GM10847 (cell line): ENCODE data around the gene AP5S1.

Experiments used
- POLR2A ChIP-seq: IDR thresholded peaks from 2 replicates; pipeline ENCODE4 v1.6.1; 2011; ENCODE audit not compliant: insufficient read length; ENCODE audit errors: extremely low read depth

Gene AP5S1

DNA sequence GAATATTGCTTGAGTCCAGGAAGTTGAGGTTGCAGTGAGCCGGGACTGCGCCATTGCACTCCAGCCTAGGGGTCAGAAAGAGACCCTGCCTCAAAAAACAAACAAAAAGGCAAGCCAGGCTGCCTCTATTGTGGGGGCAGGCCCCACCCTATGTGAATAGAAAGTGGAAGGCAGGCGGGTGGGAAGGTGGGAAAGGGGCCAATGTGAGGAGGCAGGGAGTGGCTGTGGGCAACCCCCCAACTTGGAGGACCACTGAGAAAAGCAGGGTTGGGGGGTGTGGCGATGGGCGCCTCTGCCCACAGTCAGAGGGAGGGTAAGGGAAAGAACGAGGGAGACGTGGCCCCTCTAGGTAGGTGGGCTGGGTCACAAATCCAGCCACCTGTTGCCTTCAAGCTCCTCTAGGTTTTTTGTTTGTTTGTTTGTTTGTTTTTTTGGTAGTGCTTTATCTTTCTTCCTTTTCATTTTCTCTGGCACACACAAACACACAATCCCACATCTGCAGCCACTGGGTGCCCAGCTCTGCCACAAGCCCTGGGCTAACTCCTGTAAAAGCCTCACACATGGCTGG, 5.3 kb upstream of the AP5S1 start:
- no peak for TF ChIP-seq POLR2A

DNA sequence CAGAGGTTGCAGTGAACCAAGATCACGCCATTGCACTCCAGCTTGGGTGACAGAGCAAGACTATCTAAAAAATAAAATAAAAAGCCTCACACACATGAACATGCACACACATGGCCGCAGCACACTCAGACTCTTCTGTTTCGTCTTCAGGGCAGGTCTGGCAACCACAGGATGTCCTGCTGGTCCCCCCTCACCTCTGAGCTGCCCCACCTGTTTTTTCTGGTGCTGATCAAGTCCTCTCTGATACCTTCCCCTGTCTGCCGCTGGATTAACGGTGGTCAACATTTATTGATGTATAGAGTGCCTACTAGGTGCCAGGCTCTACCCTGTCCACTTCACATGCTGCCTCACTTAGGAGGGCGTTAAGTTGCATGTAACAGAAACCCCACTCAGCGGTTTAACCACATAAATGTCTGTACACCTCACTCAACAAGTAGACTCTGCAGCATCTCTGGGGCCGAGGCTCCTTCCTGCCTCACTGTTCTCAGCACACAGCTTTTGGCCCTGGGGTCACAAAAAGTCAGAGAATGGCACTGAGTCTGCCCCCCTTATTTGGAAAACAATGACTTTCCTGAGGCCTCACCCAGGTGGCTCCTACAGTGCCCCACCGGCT, 4.5 kb upstream of the AP5S1 start:
- TF ChIP-seq POLR2A, result no peak

DNA sequence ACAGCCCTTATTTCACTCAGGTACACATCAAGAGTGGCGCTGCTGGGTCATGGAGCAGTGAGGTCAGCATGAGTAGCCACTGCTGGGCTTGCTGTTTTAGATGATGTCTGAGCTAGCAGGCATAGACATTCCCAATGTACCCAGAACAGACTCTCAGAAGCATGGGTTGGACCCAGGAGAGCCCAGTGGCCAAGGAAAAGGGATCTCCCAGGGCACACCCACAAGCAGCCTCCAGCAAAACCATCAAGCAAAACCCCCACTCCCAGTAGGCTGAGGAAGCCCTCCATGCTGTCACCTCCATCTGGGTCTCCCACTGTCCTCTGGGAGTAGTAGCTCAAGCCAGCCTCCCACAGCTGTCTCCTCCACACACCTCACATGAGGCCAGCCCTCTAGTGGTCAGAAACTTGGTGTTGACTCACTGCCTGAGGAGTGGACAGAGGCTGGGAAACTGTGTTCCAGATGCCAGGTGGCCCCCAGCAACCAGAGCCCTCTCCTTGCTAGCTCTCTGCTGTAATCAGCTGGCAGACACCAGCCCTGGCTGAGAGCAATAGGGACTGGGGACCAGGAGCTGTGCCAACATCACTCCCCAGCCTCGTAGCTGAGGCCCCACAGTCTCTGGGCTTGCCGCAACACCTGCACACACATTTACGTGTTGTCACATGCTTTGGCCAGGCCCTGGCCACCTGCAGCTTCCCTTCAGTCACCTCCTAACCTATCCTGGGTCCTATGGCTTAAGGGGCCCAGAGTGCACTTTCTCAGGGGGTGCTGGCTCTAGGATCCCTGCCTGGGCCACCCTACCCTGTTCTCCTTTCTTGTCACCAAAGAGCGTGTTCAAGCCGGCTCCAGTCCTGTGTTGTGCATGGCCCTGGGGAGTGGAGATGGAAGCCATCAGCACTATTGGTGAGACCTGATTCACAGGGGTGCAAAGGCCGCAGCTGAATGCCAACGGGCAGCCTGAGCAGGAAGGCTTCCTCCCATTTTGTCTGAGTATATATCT, 1.9 kb upstream of the AP5S1 start:
- no peak for TF ChIP-seq POLR2A

DNA sequence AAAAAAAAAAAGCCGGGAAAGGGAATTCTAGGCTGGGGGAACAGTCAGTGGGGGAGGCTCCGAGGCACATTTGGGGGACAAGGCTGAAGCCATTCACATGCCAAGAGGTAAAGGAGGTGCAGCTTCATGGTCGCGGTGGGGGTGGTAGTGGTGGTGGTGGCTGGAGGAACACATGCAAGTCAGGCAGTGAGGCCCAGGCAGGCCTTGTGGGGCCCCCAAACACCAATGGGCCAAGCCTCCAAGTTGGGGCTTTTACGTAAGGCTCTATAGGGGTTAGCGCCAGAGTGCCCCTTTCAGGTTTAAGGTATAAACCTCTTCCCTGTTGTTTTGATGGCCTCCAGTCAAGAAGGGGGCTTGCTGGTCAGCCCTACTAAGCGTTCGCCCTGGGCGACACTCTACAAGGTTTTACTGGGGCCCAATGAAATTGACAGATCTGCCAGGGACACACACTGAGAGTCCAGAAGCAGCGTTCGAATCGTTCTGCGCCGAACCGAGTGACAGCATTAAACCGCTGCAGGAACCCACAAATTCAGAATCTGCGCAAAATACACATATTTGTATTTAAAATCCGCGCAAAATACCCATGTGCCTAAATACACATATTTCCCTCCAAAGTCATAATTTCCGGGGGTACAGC, 818 bp upstream of the AP5S1 start:
- no peak for TF ChIP-seq POLR2A

DNA sequence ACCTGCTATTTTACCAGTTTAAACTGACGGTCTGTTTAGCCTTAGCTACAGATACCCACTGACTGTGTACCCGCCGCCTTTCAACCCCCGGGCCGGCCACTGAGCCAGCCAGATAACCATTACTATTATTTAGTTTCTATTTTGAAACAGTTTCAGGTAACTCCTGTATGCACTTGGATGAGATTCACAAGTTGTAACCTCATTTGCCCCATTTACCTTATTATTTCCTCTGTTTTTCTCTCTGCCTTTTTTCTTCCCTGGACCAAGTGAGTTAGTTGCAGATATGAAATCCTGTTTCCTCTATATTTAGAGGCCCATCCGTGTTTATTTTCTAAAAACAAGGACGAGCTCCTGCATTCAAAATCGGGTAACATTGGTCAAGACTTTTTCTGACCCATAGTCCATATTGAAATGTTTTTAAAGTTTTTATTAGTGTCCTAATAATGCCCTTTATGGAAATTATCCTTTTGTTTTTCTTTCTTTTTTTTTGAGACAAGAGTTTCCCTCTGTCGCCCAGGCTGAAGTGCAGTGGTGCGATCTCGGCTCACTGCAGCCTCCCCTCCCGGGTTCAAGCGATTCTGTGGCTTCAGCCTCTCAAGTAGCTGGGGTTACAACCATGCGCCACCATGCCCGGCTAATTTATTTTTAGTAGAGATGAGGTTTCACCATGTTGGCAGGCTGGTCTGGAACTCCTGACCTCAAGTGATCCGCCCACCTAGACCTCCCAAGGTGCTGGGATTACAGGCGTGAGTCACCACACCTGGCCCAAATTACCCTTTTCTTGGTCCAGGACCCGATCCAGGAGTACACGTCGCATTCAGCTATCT, 767 bp downstream of the AP5S1 start:
- no peak for TF ChIP-seq POLR2A

DNA sequence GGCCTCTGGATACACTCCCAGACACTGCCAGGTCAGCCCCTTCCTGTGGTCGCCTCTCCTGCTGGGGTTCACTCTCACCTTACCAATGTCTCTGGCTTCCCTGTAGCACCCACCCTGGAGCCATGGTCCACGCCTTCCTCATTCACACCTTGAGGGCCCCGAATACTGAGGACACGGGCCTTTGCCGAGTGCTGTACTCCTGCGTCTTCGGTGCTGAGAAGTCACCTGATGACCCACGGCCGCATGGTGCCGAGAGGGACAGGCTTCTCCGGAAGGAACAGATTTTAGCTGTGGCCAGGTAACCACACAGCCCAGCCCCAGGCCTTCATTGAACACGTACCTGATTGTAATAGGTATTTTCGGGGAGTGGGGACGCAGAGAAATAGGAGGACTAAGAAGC, 1.6 kb downstream of the AP5S1 start:
- no peak for TF ChIP-seq POLR2A

DNA sequence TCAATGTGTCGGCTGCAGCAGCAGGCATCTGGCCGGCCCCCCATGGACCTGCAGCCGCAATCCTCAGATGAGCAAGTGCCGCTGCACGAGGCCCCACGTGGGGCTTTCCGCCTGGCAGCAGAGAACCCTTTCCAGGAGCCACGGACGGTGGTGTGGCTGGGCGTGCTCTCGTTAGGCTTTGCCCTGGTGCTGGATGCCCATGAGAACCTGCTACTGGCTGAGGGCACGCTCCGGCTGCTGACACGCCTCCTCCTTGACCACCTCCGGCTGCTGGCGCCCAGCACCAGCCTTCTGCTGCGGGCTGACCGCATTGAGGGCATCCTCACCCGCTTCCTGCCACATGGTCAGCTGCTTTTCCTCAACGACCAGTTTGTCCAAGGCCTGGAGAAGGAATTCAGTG, 3.5 kb downstream of the AP5S1 start:
- no peak for TF ChIP-seq POLR2A

DNA sequence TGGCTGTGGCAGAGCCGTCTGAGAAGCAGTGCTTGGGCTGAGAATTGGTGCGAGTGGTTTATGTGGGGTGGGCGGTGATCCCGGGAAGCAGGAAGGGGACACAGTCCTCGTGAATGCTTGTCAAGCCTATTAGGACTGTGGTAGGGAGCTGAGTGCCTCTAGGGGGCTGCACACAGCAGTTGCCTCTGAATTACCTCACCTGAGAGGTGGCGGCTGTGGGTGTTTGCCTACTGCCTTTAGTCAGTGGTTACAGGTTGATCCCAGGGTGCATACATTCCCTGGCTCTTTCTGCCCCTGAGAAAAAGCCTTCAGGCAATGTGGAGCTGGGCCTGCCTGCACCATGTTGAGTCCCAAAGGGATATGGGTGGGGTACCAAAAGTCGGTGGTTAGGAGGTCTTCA, 5.2 kb downstream of the AP5S1 start:
- TF ChIP-seq POLR2A, result no peak

DNA sequence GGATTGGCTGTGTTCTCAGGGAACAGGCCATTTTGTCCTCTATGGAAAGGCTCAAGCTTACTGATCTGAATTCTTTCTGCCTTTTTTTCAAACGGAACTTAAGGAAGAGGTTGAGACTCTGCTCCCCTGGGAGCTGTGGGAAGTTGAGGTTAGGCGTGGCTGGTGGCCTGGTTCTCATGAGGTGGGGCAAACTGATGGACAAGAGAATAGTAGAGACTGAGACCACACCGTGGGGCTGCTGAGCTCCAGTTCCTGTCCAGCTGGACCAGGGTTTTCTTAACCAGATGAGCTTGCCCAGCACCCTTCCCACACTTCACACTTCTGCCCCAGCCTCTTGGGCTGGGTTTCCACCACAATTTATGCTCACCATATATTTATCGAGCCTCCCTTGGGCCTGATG, 6.1 kb downstream of the AP5S1 start:
- TF ChIP-seq POLR2A, result no peak

DNA sequence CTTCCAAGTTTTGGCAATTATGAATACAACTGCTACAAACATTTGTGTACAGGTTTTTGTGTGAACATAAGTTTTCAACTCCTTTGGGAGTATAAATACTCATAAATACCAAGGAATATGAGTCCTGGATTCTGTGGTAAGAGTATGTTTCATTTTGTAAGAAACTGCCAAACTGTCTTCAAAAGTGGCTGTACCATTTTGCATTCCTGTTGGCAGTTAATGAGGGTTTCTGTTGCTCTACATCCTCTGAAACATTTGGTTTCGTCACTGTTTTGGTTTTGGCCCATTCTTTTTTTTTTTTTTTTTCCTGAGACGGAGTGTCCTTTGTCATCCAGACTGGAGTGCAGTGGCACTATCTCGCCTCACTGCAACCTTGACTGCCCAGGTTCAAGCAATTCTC, 8.5 kb downstream of the AP5S1 start:
- no peak for TF ChIP-seq POLR2A

DNA sequence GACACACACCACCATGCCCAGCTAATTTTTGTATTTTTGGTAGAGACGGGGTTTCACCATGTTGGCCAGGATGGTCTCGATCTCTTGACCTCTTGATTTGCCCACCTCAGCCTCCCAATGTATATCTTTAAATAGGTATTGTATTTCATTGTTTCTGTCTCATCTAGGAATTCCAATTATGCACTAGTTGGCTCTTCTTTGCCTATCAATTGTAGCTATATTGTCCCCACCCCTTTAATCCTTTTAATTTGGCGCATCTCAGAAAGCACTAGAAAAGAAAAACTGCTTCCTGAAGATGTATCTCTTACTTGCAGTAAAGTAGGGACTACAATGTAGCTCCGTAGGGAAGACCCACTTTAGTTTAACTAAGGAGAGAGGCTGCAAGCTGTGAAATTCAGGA, 15.8 kb downstream of the AP5S1 start:
- TF ChIP-seq POLR2A, result no peak

DNA sequence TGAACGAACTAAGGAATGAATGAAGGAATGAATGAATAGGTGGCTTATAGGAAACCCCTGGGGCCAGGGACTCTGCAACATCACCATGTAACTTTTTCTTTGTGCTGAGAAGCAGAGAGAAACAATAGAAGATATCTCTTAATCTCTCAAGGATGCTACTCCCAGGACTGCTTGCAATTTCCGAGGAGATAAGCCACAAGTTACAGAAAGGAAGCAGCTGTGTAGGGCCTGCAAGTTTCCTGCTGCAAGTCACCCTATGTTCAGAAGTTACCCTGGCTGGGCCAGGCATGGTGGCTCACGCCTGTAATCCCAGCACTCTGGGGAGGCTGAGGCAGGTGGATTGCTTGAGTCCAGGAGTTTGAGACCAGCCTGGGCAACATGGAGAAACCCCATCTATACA, 19.0 kb downstream of the AP5S1 start:
- TF ChIP-seq POLR2A, result no peak

DNA sequence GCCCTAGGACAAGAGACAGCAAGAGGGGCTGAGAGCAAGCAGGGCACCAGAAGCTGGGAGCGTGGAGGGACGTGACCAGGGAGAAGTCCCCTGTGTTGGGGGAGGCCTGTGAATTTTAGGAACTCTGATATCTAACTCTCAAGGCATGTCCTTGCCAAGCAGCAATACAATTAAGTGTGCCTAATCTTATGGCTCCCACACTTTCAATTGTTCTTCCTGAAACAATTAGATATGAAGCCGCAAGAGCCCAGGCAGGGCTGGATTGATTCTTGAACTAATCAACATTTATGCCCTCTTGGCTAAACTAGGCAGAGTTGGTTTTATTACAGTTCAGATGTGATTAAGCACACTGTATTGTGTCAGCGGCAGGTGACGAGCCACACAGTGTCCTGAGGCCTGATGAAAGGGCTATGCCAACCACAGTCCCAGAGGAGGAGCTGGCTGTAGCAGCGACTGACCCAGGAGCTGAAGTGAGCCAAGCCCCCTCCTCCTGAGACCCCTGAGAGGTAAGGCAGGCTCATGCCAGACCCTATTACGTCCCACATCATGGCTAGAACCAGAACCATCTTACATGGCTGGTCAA, 22.1 kb downstream of the AP5S1 start:
- TF ChIP-seq POLR2A, result no peak

DNA sequence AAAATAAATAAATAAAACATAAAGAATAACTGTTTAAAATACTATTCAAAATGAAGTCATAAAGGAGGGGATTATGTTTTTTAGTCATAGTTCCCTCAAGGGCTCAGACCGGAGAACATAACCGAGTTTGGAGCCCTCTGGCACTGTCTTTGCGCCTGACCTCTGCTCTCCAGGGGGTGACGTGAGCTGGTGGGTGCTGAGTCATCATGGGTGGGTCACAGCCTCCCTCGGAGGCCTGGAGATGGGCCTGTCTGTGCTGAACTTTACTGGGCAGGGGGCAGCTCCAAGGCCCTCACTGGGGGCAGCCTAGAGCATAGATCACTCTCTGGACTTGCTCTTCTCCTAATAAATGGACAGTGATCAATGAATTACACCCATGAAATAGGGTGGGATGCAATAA, 23.1 kb downstream of the AP5S1 start:
- TF ChIP-seq POLR2A, result no peak

DNA sequence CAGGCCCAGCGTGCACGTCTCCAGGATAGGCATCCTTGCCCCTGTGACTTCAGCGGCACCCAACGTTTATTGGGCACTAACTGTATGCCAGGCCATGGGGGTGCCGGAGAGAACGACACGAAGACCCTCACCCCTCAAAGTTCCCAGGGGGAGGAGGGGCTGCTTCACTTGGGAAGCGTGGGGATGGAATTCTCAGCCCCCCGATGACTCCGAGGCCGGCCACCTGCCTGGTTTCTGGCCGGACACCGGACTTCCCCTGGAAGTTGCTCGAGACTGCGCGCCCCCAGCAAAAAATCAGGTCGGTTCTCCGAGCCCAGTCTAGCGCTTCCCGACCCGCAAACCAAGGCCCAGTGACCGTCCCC, 26.0 kb downstream of the AP5S1 start:
- no peak for TF ChIP-seq POLR2A
